AG20443 (cell line): ENCODE measurements around the gene IGF1R.
A peak's percentile ranks its signal among the peaks of the same experiment; 100 is the strongest.

Experiments used
- DNase-seq: peaks from one replicate; pipeline ENCODE4 v3.0.0; 2012; ENCODE audit warnings: low spot score, mixed read lengths

IGF1R gene

GRCh38 chr15:98705070-98705469 lies 56.7 kb downstream of the IGF1R start:
- DNase-seq = no peak

- DNase-seq = no peak
These were observed 58.0 kb downstream of the IGF1R start for GRCh38 chr15:98706387-98706786.

GRCh38 chr15:98706986-98707385 lies 58.6 kb downstream of the IGF1R start:
- DNase-seq = no peak

GRCh38 chr15:98708037-98708590 lies 59.8 kb downstream of the IGF1R start:
- DNase-seq = no peak

GRCh38 chr15:98711810-98712209 lies 63.5 kb downstream of the IGF1R start:
- no peak for DNase-seq

GRCh38 chr15:98712845-98713584 lies 64.7 kb downstream of the IGF1R start:
- peak; percentile 38 for DNase-seq

GRCh38 chr15:98713585-98714001 lies 65.3 kb downstream of the IGF1R start:
- peak; percentile 79 for DNase-seq

GRCh38 chr15:98714922-98715321 lies 66.6 kb downstream of the IGF1R start:
- no peak for DNase-seq

GRCh38 chr15:98715401-98715800 lies 67.1 kb downstream of the IGF1R start:
- DNase-seq = peak; percentile 78

GRCh38 chr15:98715890-98716443 lies 67.6 kb downstream of the IGF1R start:
- DNase-seq = no peak

GRCh38 chr15:98717371-98717770 lies 69.0 kb downstream of the IGF1R start:
- DNase-seq = no peak

- no peak for DNase-seq
These were observed 69.6 kb downstream of the IGF1R start for GRCh38 chr15:98717942-98718341.

- no peak for DNase-seq
These were observed 70.2 kb downstream of the IGF1R start for GRCh38 chr15:98718426-98719136.

- peak; percentile 45 for DNase-seq
These were observed 70.9 kb downstream of the IGF1R start for GRCh38 chr15:98719137-98719740.

GRCh38 chr15:98720031-98720430 lies 71.7 kb downstream of the IGF1R start:
- DNase-seq = no peak

- DNase-seq = no peak
These were observed 72.5 kb downstream of the IGF1R start for GRCh38 chr15:98720577-98721565.

GRCh38 chr15:98722209-98722608 lies 73.9 kb downstream of the IGF1R start:
- DNase-seq = no peak

- no peak for DNase-seq
These were observed 74.3 kb downstream of the IGF1R start for GRCh38 chr15:98722645-98723044.

GRCh38 chr15:98723195-98723594 lies 74.9 kb downstream of the IGF1R start:
- no peak for DNase-seq

- DNase-seq = no peak
These were observed 75.7 kb downstream of the IGF1R start for GRCh38 chr15:98724048-98724447.

- no peak for DNase-seq
These were observed 76.2 kb downstream of the IGF1R start for GRCh38 chr15:98724494-98724893.
